HEK293T (cell line): ENCODE measurements around the gene SLC1A1.

Experiments used
- CTCF ChIA-PET: fragments of 350-600 bp; formaldehyde crosslinking; extraction: SDS; loops from one replicate; lab custom pipeline; 2021; ENCODE audit warnings: antibody characterized with exemption, inconsistent platforms; lab: Yijun Ruan, JAX
- POLR2A ChIA-PET: fragments of 350-600 bp; formaldehyde crosslinking; extraction: SDS; loops from one replicate; lab custom pipeline; 2020; ENCODE audit warnings: antibody characterized with exemption, inconsistent platforms; lab: Yijun Ruan, JAX
- DNase-seq: peaks from one replicate; pipeline ENCODE4 v3.0.0; 2012; ENCODE audit warnings: mixed read lengths; ENCODE audit errors: extremely low spot score
- ARNT ChIP-seq: fragments of 450-650 bp; IDR thresholded peaks from 2 replicates; pipeline ENCODE4 v1.6.1; 2017; ENCODE audit warnings: mild to moderate bottlenecking
- BHLHE40 ChIP-seq: fragments of 450-650 bp; IDR thresholded peaks from 2 replicates; pipeline ENCODE4 v1.6.1; 2016; ENCODE audit warnings: mild to moderate bottlenecking, moderate library complexity, borderline replicate concordance
- CTBP1 ChIP-seq: fragments of 450-650 bp; IDR thresholded peaks from 2 replicates; pipeline ENCODE4 v1.6.1; 2016; ENCODE audit warnings: borderline replicate concordance
- ELF4 ChIP-seq: fragments of 450-650 bp; IDR thresholded peaks from 2 replicates; pipeline ENCODE4 v1.6.1; 2017; ENCODE audit warnings: antibody characterized with exemption
- FOXA1 ChIP-seq: fragments of 450-650 bp; IDR thresholded peaks from 2 replicates; pipeline ENCODE4 v1.6.1; 2016; ENCODE audit warnings: mild to moderate bottlenecking
- FOXK2 ChIP-seq: fragments of 450-650 bp; IDR thresholded peaks from 2 replicates; pipeline ENCODE4 v1.6.1; 2016; ENCODE audit warnings: mild to moderate bottlenecking
- FOXM1 ChIP-seq: fragments of 450-650 bp; IDR thresholded peaks from 2 replicates; pipeline ENCODE4 v1.6.1; 2017; ENCODE audit warnings: mild to moderate bottlenecking, borderline replicate concordance
- HDGF ChIP-seq: fragments of 450-650 bp; IDR thresholded peaks from 2 replicates; pipeline ENCODE4 v1.6.1; 2017; ENCODE audit warnings: antibody characterized with exemption, borderline replicate concordance
- L3MBTL2 ChIP-seq: fragments of 450-650 bp; conservative IDR thresholded peaks from 2 replicates; pipeline ENCODE4 v1.6.1; 2016; ENCODE audit warnings: mild to moderate bottlenecking
- LEF1 ChIP-seq: fragments of 450-650 bp; IDR thresholded peaks from 2 replicates; pipeline ENCODE4 v1.6.1; 2017; ENCODE audit warnings: mild to moderate bottlenecking, borderline replicate concordance
- NFRKB ChIP-seq: fragments of 450-650 bp; IDR thresholded peaks from 2 replicates; pipeline ENCODE4 v1.6.1; 2016; ENCODE audit warnings: mild to moderate bottlenecking, moderate library complexity
- SP1 ChIP-seq: fragments of 450-650 bp; IDR thresholded peaks from 2 replicates; pipeline ENCODE4 v1.6.1; 2017
- SUZ12 ChIP-seq: fragments of 450-650 bp; IDR thresholded peaks from 2 replicates; pipeline ENCODE4 v1.6.1; 2016; ENCODE audit warnings: mild to moderate bottlenecking
- TARDBP ChIP-seq: fragments of 450-650 bp; IDR thresholded peaks from 2 replicates; pipeline ENCODE4 v1.6.1; 2016
- ZNF384 ChIP-seq: fragments of 450-650 bp; IDR thresholded peaks from 2 replicates; pipeline ENCODE4 v1.6.1; 2016
- TF ChIP-seq, protein P1 (sequence below): fragments of 450-650 bp; IDR thresholded peaks from 2 replicates; pipeline ENCODE4 v1.6.1; 2016

Gene SLC1A1

DNA sequence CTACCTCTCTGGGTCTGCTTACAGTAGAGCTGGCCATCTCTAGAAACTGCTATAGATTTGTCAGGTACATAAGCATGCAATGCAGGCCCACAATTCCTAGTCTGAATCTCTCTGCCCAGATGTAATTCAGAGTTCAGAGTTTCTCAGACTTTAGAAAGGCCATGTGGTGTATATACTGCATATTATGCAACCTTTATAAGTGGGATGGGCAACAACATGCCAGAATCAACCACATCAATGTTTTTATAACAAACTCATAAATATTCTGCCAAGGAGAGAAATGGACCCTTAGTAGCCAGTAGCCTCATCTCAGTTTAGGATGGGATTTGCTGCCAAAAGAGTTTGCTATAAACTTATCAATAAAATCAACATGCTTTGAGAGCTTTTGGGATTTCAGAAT is 78.8 kb downstream of the SLC1A1 start:
- CTCF ChIA-PET: no interaction called here
- POLR2A ChIA-PET: no interaction called here
- no peak for DNase-seq
- TF ChIP-seq, protein P1, sequence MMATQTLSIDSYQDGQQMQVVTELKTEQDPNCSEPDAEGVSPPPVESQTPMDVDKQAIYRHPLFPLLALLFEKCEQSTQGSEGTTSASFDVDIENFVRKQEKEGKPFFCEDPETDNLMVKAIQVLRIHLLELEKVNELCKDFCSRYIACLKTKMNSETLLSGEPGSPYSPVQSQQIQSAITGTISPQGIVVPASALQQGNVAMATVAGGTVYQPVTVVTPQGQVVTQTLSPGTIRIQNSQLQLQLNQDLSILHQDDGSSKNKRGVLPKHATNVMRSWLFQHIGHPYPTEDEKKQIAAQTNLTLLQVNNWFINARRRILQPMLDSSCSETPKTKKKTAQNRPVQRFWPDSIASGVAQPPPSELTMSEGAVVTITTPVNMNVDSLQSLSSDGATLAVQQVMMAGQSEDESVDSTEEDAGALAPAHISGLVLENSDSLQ: no peak
- no peak for TF ChIP-seq ZNF384
- TF ChIP-seq TARDBP: no peak
- TF ChIP-seq FOXM1: no peak
- TF ChIP-seq BHLHE40: no peak
- TF ChIP-seq LEF1: no peak
- TF ChIP-seq FOXA1: no peak
- TF ChIP-seq HDGF: no peak
- no peak for TF ChIP-seq ELF4
- TF ChIP-seq L3MBTL2: no peak
- TF ChIP-seq CTBP1: no peak
- TF ChIP-seq ARNT: no peak
- no peak for TF ChIP-seq NFRKB
- TF ChIP-seq FOXK2: no peak

DNA sequence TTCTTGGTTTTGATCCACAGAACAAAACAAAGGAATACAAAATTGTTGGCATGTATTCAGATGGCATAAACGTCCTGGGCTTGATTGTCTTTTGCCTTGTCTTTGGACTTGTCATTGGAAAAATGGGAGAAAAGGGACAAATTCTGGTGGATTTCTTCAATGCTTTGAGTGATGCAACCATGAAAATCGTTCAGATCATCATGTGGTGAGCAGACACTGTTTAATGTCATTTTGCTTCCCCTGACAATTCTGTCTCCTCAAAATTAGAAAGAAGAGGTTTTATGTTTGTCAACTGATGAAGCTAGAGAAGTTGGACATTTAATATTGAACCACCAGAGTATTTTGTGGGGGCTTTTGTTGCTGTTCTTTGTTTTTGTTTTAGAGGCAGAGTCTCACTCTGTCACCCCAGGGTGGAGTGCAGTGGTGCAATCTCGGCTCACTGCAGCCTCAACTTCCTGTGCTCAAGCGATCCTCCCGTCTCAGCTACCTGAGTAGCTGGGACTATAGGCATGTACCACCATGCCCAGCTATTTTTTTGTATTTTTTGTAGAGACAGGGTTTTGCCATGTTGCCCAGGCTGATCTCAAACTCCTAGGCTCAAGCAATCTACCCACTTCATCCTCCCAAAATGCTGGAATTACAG is 82.0 kb downstream of the SLC1A1 start:
- POLR2A ChIA-PET: no interaction called here
- TF ChIP-seq BHLHE40: no peak
- no peak for TF ChIP-seq ELF4
- no peak for TF ChIP-seq HDGF
- TF ChIP-seq FOXA1: no peak
- TF ChIP-seq ARNT: no peak
- TF ChIP-seq SUZ12: no peak
- TF ChIP-seq SP1: no peak
- no peak for TF ChIP-seq L3MBTL2
- no peak for TF ChIP-seq FOXK2
- no peak for TF ChIP-seq NFRKB
- no peak for TF ChIP-seq LEF1
- TF ChIP-seq ZNF384: no peak
- TF ChIP-seq CTBP1: no peak
- TF ChIP-seq TARDBP: no peak
- TF ChIP-seq, protein P1: no peak
- TF ChIP-seq FOXM1: no peak
- DNase-seq: no peak
- CTCF ChIA-PET: no interaction called here

DNA sequence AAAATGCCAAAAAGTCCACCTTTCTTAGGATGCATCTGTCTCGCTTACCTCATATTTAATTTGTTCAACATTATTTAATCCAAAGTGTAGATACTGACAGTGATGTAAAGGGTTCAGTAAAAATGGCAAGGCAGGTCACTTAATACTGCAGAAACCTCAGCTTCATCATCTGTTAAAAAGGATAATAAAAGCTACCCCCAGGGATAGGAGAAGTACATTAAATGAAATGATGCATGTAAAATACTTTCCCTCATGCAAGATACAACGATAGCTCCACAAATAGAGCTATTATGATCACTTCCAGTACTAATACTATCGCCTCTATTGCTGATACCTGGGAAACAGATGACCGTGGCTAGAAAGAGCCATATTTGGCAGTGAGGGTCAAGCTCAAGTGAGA is 82.9 kb downstream of the SLC1A1 start:
- CTCF ChIA-PET: no interaction called here

DNA sequence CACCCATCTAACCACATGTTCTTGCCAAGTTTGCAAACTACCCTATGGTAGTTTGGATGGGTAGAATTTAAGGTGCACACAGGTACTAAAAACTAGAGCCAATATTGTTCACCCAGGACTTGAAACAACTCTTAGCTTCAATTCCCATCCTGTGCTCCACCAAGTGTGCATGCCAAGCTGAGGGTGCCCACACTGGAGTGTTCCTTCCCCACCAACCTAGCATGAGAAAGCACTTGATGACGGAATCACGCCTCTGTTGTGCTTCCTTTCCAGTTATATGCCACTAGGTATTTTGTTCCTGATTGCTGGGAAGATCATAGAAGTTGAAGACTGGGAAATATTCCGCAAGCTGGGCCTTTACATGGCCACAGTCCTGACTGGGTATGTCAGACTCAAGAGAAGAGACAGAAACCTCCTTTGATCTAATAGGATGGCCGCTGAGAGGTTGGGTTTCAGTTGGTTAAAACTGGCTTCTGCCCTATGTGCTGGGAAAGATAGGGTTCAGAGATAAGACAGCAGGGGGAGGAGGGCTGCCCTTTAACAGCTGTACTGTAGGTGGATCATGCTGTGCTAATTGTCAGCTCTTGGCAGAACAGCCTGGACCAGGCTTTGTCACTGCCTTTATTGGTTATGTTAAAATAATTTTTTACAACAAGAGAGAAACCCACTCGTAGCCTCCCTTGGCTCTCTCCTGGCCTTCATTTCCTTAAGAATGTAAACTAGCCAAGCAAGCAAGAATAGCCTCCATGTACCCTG is 83.5 kb downstream of the SLC1A1 start:
- ChIA-PET CTCF (no interaction called here), POLR2A (no interaction called here)
- TF ChIP-seq HDGF (no peak), LEF1 (no peak), SUZ12 (no peak), SP1 (no peak), BHLHE40 (no peak), CTBP1 (no peak)
- DNase-seq: no peak

More for the DNA sequence above, 82.9 kb downstream of the SLC1A1 start:
- TF ChIP-seq CTBP1: no peak
- no peak for TF ChIP-seq ARNT
- TF ChIP-seq, protein P1: peak; percentile 47; the same call in 1 of the 2 replicates
- TF ChIP-seq L3MBTL2: no peak
- TF ChIP-seq FOXM1: no peak
- TF ChIP-seq LEF1: no peak
- TF ChIP-seq NFRKB: no peak
- POLR2A ChIA-PET: no interaction called here
- no peak for DNase-seq

DNA sequence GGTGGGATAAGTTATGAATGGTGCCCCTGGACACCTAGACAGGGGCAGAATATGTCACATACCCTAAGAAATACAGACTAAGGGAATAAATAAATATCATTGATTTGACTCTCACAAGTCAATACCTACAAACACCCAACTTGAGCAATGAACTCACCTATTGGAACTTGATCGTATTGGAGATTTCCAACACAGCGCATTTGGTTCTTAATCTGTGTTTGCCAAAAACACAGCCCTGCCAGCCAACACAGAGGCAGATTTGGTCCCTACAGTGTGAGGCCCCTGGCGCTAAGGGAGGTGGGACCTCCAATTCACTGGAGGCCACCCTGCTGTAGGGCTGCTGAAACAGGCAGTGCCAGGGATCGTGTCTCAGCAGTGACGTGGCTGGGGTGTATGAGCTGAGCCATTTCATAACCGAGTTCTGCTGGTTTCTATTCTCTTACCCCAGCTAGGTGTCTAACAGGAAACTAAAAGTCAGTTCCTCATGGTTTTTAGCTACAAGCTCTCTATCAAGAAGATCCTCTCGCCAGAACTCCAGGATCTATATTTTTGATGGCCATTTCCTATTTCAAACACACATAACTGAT is 84.5 kb downstream of the SLC1A1 start:
- ChIA-PET CTCF (no interaction called here), POLR2A (no interaction called here)
- no peak for DNase-seq
- TF ChIP-seq, protein P1: no peak
- TF ChIP-seq ZNF384 (no peak), FOXK2 (no peak), LEF1 (no peak), TARDBP (no peak), FOXA1 (no peak), ARNT (no peak), HDGF (no peak), BHLHE40 (no peak), SP1 (no peak), ELF4 (no peak), L3MBTL2 (no peak), SUZ12 (no peak), FOXM1 (no peak), CTBP1 (no peak), NFRKB (no peak)
